ENCODE results near the gene ARL15. TPM values are rescaled to one million over a fixed set of nuclear protein-coding genes. Genes with fewer than 3 reads are reported as not detected.

Gene ARL15
- total RNA-seq, 1 donor: 28.1 TPM

GRCh38 chr5:54288568-54289217, 21.7 kb downstream of the ARL15 start:
- no peak for DNase-seq (ENCODE audit: low read depth)
- TF ChIP-seq CTCF (IDR thresholded peaks at IDR 0.05; ENCODE audit: insufficient read depth, low read depth, low read length): no peak
- H3K4me3 ChIP-seq (ENCODE audit: low read depth, low read length): no peak overlapping the region

GRCh38 chr5:54285686-54286085, 24.7 kb downstream of the ARL15 start:
- DNase-seq (ENCODE audit: low read depth): no peak
- no peak overlapping the region for H3K4me3 ChIP-seq (ENCODE audit: low read depth, low read length)
- no peak for TF ChIP-seq CTCF (IDR thresholded peaks at IDR 0.05; ENCODE audit: insufficient read depth, low read depth, low read length)

GRCh38 chr5:54284586-54284985, 25.8 kb downstream of the ARL15 start:
- no peak for TF ChIP-seq CTCF (IDR thresholded peaks at IDR 0.05; ENCODE audit: insufficient read depth, low read depth, low read length)
- DNase-seq (ENCODE audit: low read depth): no peak
- no peak overlapping the region for H3K4me3 ChIP-seq (ENCODE audit: low read depth, low read length)

GRCh38 chr5:54282876-54283275, 27.5 kb downstream of the ARL15 start:
- TF ChIP-seq CTCF (IDR thresholded peaks at IDR 0.05; ENCODE audit: insufficient read depth, low read depth, low read length): no peak
- DNase-seq (ENCODE audit: low read depth): no peak
- no peak overlapping the region for H3K4me3 ChIP-seq (ENCODE audit: low read depth, low read length)

- no peak overlapping the region for H3K4me3 ChIP-seq (ENCODE audit: low read depth, low read length)
- no peak for TF ChIP-seq CTCF (IDR thresholded peaks at IDR 0.05; ENCODE audit: insufficient read depth, low read depth, low read length)
- no peak for DNase-seq (ENCODE audit: low read depth)
Observed at GRCh38 chr5:54281960-54282692, 28.2 kb downstream of the ARL15 start.

- TF ChIP-seq CTCF (IDR thresholded peaks at IDR 0.05; ENCODE audit: insufficient read depth, low read depth, low read length): no peak
- H3K4me3 ChIP-seq (ENCODE audit: low read depth, low read length): no peak overlapping the region
- DNase-seq (ENCODE audit: low read depth): no peak
Observed at GRCh38 chr5:54279960-54280359, 30.4 kb downstream of the ARL15 start.

All from fibroblast of villous mesenchyme (primary cell).